DND-41 (cell line): ENCODE data around the gene TBC1D5.

Source experiments
- ATAC-seq: fragments of 200-7000 bp; cut with Tn5 transposase; 3 replicates; pipeline ENCODE4 v1.9.1; 2021; ENCODE audit warnings: low read depth; ENCODE audit not compliant: insufficient read depth
- DNase-seq: peaks from one replicate; pipeline ENCODE4 v3.0.0-alpha.2; 2020
- H2AFZ ChIP-seq: 2 replicates; pipeline ENCODE4 v1.6.0; 2012; ENCODE audit warnings: low read depth, low read length
- H3K27ac ChIP-seq: 2 replicates; pipeline ENCODE4 v1.5.1; 2012; ENCODE audit warnings: low read length, inconsistent platforms
- H3K27me3 ChIP-seq: fragments of 200-600 bp; sonication (generic); 2 replicates; pipeline ENCODE4 v1.6.0; 2012; ENCODE audit warnings: low read length, mild to moderate bottlenecking, inconsistent platforms; ENCODE audit not compliant: insufficient read depth, poor library complexity
- H3K36me3 ChIP-seq: 2 replicates; pipeline ENCODE4 v1.5.1; 2012; ENCODE audit warnings: low read length, inconsistent platforms; ENCODE audit not compliant: insufficient read depth
- H3K4me1 ChIP-seq: 2 replicates; pipeline ENCODE4 v1.5.1; 2012; ENCODE audit warnings: mild to moderate bottlenecking, low read length; ENCODE audit not compliant: insufficient read depth
- H3K4me2 ChIP-seq: 2 replicates; pipeline ENCODE4 v1.6.0; 2012; ENCODE audit warnings: mild to moderate bottlenecking, moderate library complexity, low read length, inconsistent platforms; ENCODE audit not compliant: insufficient read depth
- H3K4me3 ChIP-seq, 2 experiments: fragments of 200-600 bp in 1 of 2; shearing (Covaris generic) in 1 of 2; 2 replicates each; pipeline ENCODE4 v1.5.1; 2012 to 2016; ENCODE audit warnings: inconsistent platforms in 2 of 2, low read length in 2 of 2, mild to moderate bottlenecking in 2 of 2, low read depth in 1 of 2, moderate library complexity in 1 of 2
- H3K79me2 ChIP-seq: 2 replicates; pipeline ENCODE4 v1.6.0; 2012; ENCODE audit warnings: low read length, inconsistent platforms; ENCODE audit not compliant: insufficient read depth
- H3K9ac ChIP-seq: 2 replicates; pipeline ENCODE4 v1.6.0; 2012; ENCODE audit warnings: low read depth, mild to moderate bottlenecking, inconsistent platforms, low read length, moderate library complexity
- H3K9me3 ChIP-seq: 2 replicates; pipeline ENCODE4 v1.5.1; 2012; ENCODE audit warnings: low read length, moderate library complexity, mild to moderate bottlenecking, inconsistent platforms; ENCODE audit not compliant: insufficient read depth, severe bottlenecking
- H4K20me1 ChIP-seq: 2 replicates; pipeline ENCODE4 v1.6.0; 2012; ENCODE audit warnings: low read length; ENCODE audit not compliant: insufficient read depth
- CTCF ChIP-seq: IDR thresholded peaks from 2 replicates; pipeline ENCODE4 v1.5.1; 2012; ENCODE audit warnings: borderline replicate concordance, low read length, moderate library complexity, mild to moderate bottlenecking; ENCODE audit not compliant: poor library complexity, severe bottlenecking; ENCODE audit errors: extremely low read depth
- EZH2 ChIP-seq: IDR thresholded peaks from 3 replicates; pipeline ENCODE4 v1.6.1; 2012; ENCODE audit warnings: borderline replicate concordance, low read depth, mild to moderate bottlenecking, moderate library complexity, low read length, inconsistent platforms; ENCODE audit not compliant: severe bottlenecking

TBC1D5 gene

GRCh38 chr3:17634201-17634600, 108.2 kb downstream of the TBC1D5 start:
- peaks cover 27% of the 10 kb centered on the region for H3K4me1 ChIP-seq
- H2AFZ ChIP-seq = no peak overlapping the region
- ATAC-seq (no peak), DNase-seq (no peak)
- H3K27ac ChIP-seq = no peak overlapping the region
- H3K27me3 ChIP-seq = no peaks in the 10 kb centered on the region
- no peak overlapping the region for H3K4me2 ChIP-seq
- H3K9me3 ChIP-seq = no peaks in the 10 kb centered on the region
- H3K79me2 ChIP-seq = peaks cover 39% of the 10 kb centered on the region
- H3K4me3 ChIP-seq = no peak overlapping the region
- TF ChIP-seq EZH2 (no peak), CTCF (no peak)
- no peaks in the 10 kb centered on the region for H3K36me3 ChIP-seq
- no peak overlapping the region for H3K9ac ChIP-seq
- H4K20me1 ChIP-seq = peaks cover 3% of the 10 kb centered on the region; the same call in 1 of the 2 replicates

- TF ChIP-seq EZH2 = no peak
- TF ChIP-seq CTCF = no peak
These were observed 109.9 kb downstream of the TBC1D5 start for GRCh38 chr3:17632401-17633100.

GRCh38 chr3:17631609-17632008, 110.8 kb downstream of the TBC1D5 start:
- no peak overlapping the region for H3K27ac ChIP-seq

More at GRCh38 chr3:17632401-17633100, 109.9 kb downstream of the TBC1D5 start:
- Histone ChIP-seq H3K27ac (no peak overlapping the region), H2AFZ (no peak overlapping the region), H3K9ac (no peak overlapping the region), H3K36me3 (no peaks in the 10 kb centered on the region), H3K4me1 (peaks cover 27% of the 10 kb centered on the region), H3K4me2 (no peak overlapping the region), H3K27me3 (no peaks in the 10 kb centered on the region), H4K20me1 (peaks cover 3% of the 10 kb centered on the region; the same call in 1 of the 2 replicates), H3K79me2 (peaks cover 25% of the 10 kb centered on the region), H3K4me3 (no peak overlapping the region), H3K9me3 (no peaks in the 10 kb centered on the region)
- ATAC-seq (peak; percentile 62), DNase-seq (no peak)

More at GRCh38 chr3:17631609-17632008, 110.8 kb downstream of the TBC1D5 start:
- peak; percentile 20; the same call in 1 of the 3 replicates for ATAC-seq
- DNase-seq = no peak
- Histone ChIP-seq H3K4me1 (peaks cover 27% of the 10 kb centered on the region), H3K36me3 (no peaks in the 10 kb centered on the region), H4K20me1 (peaks cover 3% of the 10 kb centered on the region; the same call in 1 of the 2 replicates), H3K4me3 (no peak overlapping the region), H3K9ac (no peak overlapping the region), H3K79me2 (peaks cover 27% of the 10 kb centered on the region), H2AFZ (no peak overlapping the region), H3K27me3 (no peaks in the 10 kb centered on the region), H3K9me3 (no peaks in the 10 kb centered on the region), H3K4me2 (no peak overlapping the region; the same call in 1 of the 2 replicates)
- TF ChIP-seq CTCF (no peak), EZH2 (no peak)
